NT2/D1 (cell line): ENCODE results near the gene TRIM43.
"Not testable (repeated sequence)": the region's sequence is repeated elsewhere in the genome, so short reads cannot be mapped to it uniquely, and the experiment has no call there.

Source experiments
- DNase-seq: peaks from one replicate; pipeline ENCODE4 v3.0.0-alpha.2; 2011; ENCODE audit warnings: low read depth, low spot score
- H3K27me3 ChIP-seq: 2 replicates; pipeline ENCODE4 v1.6.0; 2011; ENCODE audit warnings: mild to moderate bottlenecking; ENCODE audit not compliant: insufficient read length, insufficient read depth
- H3K36me3 ChIP-seq: 2 replicates; pipeline ENCODE4 v1.6.1; 2011; ENCODE audit warnings: mild to moderate bottlenecking, low read length, mixed read lengths; ENCODE audit not compliant: insufficient read depth, insufficient read length
- H3K4me1 ChIP-seq: 2 replicates; pipeline ENCODE4 v1.5.1; 2011; ENCODE audit not compliant: insufficient read depth, insufficient read length
- H3K4me3 ChIP-seq: 2 replicates; pipeline ENCODE4 v1.5.1; 2011; ENCODE audit warnings: low read depth; ENCODE audit not compliant: insufficient read length
- H3K9ac ChIP-seq: 2 replicates; pipeline ENCODE4 v1.6.0; 2011; ENCODE audit warnings: low read depth; ENCODE audit not compliant: insufficient read length
- H3K9me3 ChIP-seq: 2 replicates; pipeline ENCODE4 v1.5.1; 2011; ENCODE audit warnings: mild to moderate bottlenecking, low read length; ENCODE audit not compliant: insufficient read depth

The TRIM43 gene

GRCh38 chr2:95640515-95641288 lies 48.9 kb downstream of the TRIM43 start:
- DNase-seq, H3K27me3 ChIP-seq, H3K36me3 ChIP-seq, H3K9me3 ChIP-seq, H3K9ac ChIP-seq, H3K4me3 ChIP-seq, H3K4me1 ChIP-seq: not testable (repeated sequence)

- not testable (repeated sequence) for H3K36me3 ChIP-seq, H3K9ac ChIP-seq, H3K27me3 ChIP-seq, H3K4me1 ChIP-seq, H3K9me3 ChIP-seq, DNase-seq, H3K4me3 ChIP-seq
These were observed 49.4 kb downstream of the TRIM43 start for GRCh38 chr2:95641289-95641575.

- DNase-seq, H3K4me1 ChIP-seq, H3K4me3 ChIP-seq, H3K27me3 ChIP-seq, H3K36me3 ChIP-seq, H3K9me3 ChIP-seq, H3K9ac ChIP-seq: not testable (repeated sequence)
These were observed 50.0 kb downstream of the TRIM43 start for GRCh38 chr2:95641787-95642186.

- not testable (repeated sequence) for H3K9me3 ChIP-seq, H3K36me3 ChIP-seq, H3K4me3 ChIP-seq, H3K27me3 ChIP-seq, DNase-seq, H3K9ac ChIP-seq, H3K4me1 ChIP-seq
These were observed 50.6 kb downstream of the TRIM43 start for GRCh38 chr2:95642360-95642759.

GRCh38 chr2:95642951-95643350 lies 51.1 kb downstream of the TRIM43 start:
- not testable (repeated sequence) for DNase-seq, H3K36me3 ChIP-seq, H3K27me3 ChIP-seq, H3K4me1 ChIP-seq, H3K9me3 ChIP-seq, H3K4me3 ChIP-seq, H3K9ac ChIP-seq

- H3K4me3 ChIP-seq, DNase-seq, H3K4me1 ChIP-seq, H3K36me3 ChIP-seq, H3K9ac ChIP-seq, H3K9me3 ChIP-seq, H3K27me3 ChIP-seq: not testable (repeated sequence)
These were observed 53.5 kb downstream of the TRIM43 start for GRCh38 chr2:95645312-95645711.

- not testable (repeated sequence) for H3K27me3 ChIP-seq, H3K9me3 ChIP-seq, H3K36me3 ChIP-seq, DNase-seq, H3K4me3 ChIP-seq, H3K4me1 ChIP-seq, H3K9ac ChIP-seq
These were observed 54.6 kb downstream of the TRIM43 start for GRCh38 chr2:95646274-95646994.

GRCh38 chr2:95648894-95649544 lies 57.2 kb downstream of the TRIM43 start:
- not testable (repeated sequence) for H3K9me3 ChIP-seq, H3K4me3 ChIP-seq, H3K27me3 ChIP-seq, H3K9ac ChIP-seq, DNase-seq, H3K36me3 ChIP-seq, H3K4me1 ChIP-seq
